Astrocyte of the cerebellum (primary cell): ENCODE measurements around the gene DYNLL1.

Source experiments
- DNase-seq: peaks from one replicate; pipeline ENCODE4 v3.0.0-alpha.2; 2011; ENCODE audit warnings: low read depth
- H3K4me3 ChIP-seq: 2 replicates; pipeline ENCODE4 v1.5.1; 2011; ENCODE audit warnings: mild to moderate bottlenecking, low read depth, low read length, moderate library complexity
- in situ Hi-C: cut with HindIII; loops from 2 replicates; pipeline ENCODE4 v1.10.0; 2017; ENCODE audit warnings: low sequenced_read_pairs
- TF ChIP-seq, protein P1 (sequence below): IDR thresholded peaks from 2 replicates; pipeline ENCODE4 v1.5.1; 2012; ENCODE audit warnings: low read length, low read depth, moderate library complexity, mild to moderate bottlenecking; ENCODE audit errors: missing control alignments

The DYNLL1 gene

DNA sequence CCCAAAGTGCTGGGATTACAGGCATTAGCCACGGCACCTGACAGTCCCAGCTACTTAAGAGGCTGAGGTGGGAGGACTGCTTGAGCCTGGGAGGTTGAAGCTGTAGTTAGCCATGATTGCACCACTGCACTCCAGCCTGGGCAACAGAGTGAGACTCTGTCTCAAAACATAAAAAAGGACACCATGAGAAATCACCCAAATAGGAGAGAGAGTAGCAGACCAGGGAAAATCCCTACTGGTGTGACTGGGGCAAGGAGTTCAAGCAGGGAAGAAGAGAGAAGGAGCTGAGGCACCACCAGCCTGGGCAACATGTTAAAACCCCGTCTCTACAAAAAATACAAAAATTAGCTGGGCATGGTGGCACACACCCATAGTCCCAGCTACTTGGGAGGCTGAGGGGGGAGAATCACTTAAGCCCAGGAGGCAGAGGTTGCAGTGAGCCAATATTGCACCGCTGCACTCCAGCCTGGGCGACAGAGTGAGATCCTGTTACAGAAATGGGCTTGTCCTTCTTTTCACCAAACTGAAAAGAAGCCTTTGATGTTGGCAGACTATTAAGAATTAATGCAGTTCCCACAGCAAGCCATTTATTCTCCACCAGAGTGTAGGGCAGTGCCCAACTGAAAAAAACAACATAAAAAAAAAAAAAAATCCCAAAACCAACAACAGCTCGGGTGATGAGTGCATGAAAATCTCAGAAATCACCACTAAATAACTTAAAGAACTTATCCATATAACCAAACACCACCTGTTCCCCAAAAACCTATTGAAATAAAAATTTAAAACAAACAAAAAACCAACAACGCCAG is 21.9 kb upstream of the DYNLL1 start:
- no peak for DNase-seq
- H3K4me3 ChIP-seq = no peak overlapping the region
- TF ChIP-seq, protein P1, sequence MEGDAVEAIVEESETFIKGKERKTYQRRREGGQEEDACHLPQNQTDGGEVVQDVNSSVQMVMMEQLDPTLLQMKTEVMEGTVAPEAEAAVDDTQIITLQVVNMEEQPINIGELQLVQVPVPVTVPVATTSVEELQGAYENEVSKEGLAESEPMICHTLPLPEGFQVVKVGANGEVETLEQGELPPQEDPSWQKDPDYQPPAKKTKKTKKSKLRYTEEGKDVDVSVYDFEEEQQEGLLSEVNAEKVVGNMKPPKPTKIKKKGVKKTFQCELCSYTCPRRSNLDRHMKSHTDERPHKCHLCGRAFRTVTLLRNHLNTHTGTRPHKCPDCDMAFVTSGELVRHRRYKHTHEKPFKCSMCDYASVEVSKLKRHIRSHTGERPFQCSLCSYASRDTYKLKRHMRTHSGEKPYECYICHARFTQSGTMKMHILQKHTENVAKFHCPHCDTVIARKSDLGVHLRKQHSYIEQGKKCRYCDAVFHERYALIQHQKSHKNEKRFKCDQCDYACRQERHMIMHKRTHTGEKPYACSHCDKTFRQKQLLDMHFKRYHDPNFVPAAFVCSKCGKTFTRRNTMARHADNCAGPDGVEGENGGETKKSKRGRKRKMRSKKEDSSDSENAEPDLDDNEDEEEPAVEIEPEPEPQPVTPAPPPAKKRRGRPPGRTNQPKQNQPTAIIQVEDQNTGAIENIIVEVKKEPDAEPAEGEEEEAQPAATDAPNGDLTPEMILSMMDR = no peak
- in situ Hi-C loops = no loop called here

DNA sequence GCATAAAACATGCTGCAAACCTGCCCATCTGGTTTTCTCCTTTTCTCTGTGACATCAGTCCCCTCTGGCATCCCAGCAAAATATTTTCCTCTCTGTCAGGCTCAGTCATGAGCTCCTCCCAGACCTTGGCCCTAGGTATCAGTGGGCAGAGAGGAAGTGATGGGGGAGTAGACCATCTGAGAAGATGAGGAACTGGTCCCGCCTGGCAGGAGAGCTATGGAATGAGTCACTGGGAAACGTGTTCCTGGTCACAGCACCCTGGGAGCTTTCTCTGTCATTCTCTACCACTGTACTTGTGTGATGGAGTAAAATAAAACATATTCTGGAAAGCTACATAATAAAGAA is 21.3 kb upstream of the DYNLL1 start:
- TF ChIP-seq, protein P1 = no peak
- no peak for DNase-seq
- in situ Hi-C loops = no loop called here
- no peak overlapping the region for H3K4me3 ChIP-seq

DNA sequence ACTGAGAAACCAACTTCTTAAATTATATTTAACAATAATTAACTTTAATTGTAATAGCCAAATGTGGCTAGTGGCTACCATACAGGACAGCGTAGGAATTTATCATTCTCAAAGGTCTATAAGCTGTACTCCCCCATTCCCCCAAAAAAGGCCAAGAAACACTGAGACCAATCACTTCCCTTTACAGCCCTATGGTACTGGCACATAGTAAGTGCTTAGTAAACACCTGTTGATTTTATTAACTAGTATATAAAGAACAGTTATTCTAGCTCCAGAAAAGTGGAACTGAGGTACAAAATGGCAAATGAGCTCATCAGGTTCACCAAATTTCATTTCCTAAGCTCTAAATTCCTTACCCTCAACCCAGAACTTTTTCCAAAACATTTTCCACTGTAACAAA is 20.3 kb upstream of the DYNLL1 start:
- TF ChIP-seq, protein P1 = no peak
- no peak overlapping the region for H3K4me3 ChIP-seq
- DNase-seq = no peak
- in situ Hi-C loops = no loop called here

DNA sequence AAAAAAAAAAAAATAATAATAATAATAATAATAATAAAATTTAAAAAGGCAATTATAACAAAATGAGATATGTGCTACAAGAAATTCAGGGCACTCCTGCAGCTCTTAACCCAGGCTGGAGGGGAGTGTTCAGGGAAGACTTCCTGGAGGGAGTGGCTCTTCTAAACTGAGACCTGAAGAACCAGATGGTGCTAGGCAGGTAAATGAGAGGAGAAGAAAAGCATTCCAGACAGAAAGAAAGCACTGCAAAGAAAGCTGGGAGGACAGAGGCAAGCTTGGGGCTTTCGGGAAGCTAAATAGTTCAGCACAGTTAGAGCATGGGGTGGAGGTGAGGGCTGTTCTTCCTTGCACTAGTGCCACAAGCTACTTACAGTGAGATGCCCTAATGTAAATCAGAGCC is 16.5 kb upstream of the DYNLL1 start:
- TF ChIP-seq, protein P1 = no peak
- H3K4me3 ChIP-seq = no peak overlapping the region
- in situ Hi-C loops = no loop called here

DNA sequence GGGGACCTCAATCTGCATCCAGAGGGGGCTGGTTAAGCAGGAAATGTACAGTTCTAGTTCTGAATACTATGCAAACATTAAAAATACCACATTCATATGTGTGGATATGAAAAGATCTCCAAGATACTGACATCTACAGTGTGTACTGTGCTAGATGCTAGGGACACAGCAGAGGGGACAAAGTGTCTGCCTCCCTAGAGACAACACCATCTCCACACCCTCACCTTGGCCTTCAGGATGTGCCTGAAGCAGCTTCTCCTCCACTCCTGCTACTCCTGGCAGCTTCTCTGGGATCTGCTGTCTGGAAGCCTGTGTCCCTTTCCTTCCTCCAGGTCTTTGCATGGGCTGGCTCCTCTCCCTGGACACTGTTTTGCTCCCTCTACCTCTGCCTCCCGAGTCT is 15.7 kb upstream of the DYNLL1 start:
- no peak for DNase-seq
- TF ChIP-seq, protein P1 = no peak
- in situ Hi-C loops = no loop called here
- H3K4me3 ChIP-seq = no peak overlapping the region

More for the DNA sequence above, 16.5 kb upstream of the DYNLL1 start:
- DNase-seq = no peak

DNA sequence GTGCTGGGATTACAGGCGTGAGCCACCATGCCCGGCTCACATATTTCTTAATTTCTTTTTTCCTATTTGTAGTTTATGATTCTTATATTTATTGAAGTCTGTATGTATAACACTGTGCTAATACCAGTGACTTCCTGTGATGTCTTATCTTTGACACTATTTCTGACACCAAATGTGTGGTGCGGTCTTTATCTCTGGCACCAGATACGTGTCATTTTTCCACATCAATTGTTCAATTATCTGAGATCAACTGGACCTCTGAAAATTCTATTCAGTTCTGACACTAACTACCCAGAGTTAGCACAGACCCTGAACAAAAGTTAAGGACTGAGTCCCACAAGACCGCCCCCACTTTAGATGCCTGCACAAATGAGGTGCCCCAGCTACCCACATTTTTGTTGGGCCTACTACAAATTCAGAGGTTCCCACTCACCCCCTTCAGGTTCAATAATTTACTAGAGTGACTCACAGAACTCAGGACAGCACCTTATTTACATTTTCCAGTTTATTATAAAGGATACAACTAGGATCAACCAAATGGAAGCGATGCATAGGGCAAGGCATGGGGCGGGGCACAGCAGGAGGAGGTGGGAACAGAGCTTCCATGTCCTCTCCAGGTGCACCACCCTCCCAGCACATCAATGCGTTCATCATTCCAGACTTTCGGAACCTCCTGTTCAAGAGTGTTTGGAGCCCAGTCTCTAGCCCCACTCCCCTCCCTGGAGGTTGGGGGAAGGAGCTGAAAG is 14.7 kb upstream of the DYNLL1 start:
- TF ChIP-seq, protein P1 = no peak
- in situ Hi-C loops = no loop called here
- DNase-seq = no peak
- H3K4me3 ChIP-seq = no peak overlapping the region
